CD14-positive monocyte (primary cell): ENCODE results near the gene CADM4. TPM values are rescaled to one million over a fixed set of nuclear protein-coding genes. Genes with fewer than 3 reads are reported as not detected.
A peak's percentile ranks its signal among the peaks of the same experiment; 100 is the strongest.
"Not testable (repeated sequence)": the region's sequence is repeated elsewhere in the genome, so short reads cannot be mapped to it uniquely, and the experiment has no call there.

Experiments
- DNase-seq, 3 donors: peaks; one replicate each; pipeline ENCODE4 v3.0.0-alpha.2; 2011 to 2022
- H2AFZ ChIP-seq: 2 replicates; pipeline ENCODE4 v1.6.0; 2012; ENCODE audit warnings: mild to moderate bottlenecking, low read depth, low read length, inconsistent platforms; ENCODE audit not compliant: insufficient read depth, poor library complexity, severe bottlenecking
- H3K27ac ChIP-seq, 2 donors: 1 replicate in 1 of 2; 2 replicates in 1 of 2; pipeline ENCODE4 v1.5.1; 2012 to 2013; ENCODE audit warnings: low read length in 2 of 2, control low read depth in 1 of 2, inconsistent platforms in 1 of 2, low read depth in 1 of 2, mild to moderate bottlenecking in 1 of 2
- H3K27me3 ChIP-seq, 2 donors: one replicate each; pipeline versions ENCODE4 v1.6.0 to v1.6.1; 2011 to 2013; ENCODE audit warnings: low read length in 2 of 2; ENCODE audit not compliant: control insufficient read depth in 2 of 2, insufficient read depth in 2 of 2
- H3K36me3 ChIP-seq, 2 donors: replicated peaks in 1 of 2; 1 replicate in 1 of 2; 2 replicates in 1 of 2; pipeline versions ENCODE4 v1.5.1 to v1.6.1; 2012 to 2013; ENCODE audit warnings: low read length in 2 of 2, control low read depth in 1 of 2, inconsistent platforms in 1 of 2, mild to moderate bottlenecking in 1 of 2; ENCODE audit not compliant: insufficient read depth in 2 of 2, control insufficient read depth in 1 of 2
- H3K4me1 ChIP-seq, 2 donors: 1 replicate in 1 of 2; 2 replicates in 1 of 2; pipeline versions ENCODE4 v1.5.1 to v1.6.1; 2012 to 2013; ENCODE audit warnings: low read length in 2 of 2, control low read depth in 1 of 2, inconsistent platforms in 1 of 2, mild to moderate bottlenecking in 1 of 2, moderate library complexity in 1 of 2; ENCODE audit not compliant: insufficient read depth in 2 of 2, control insufficient read depth in 1 of 2
- H3K4me2 ChIP-seq: replicated peaks from 2 replicates; pipeline ENCODE3; 2012; ENCODE audit warnings: low read length, moderate library complexity, mild to moderate bottlenecking; ENCODE audit not compliant: poor library complexity, severe bottlenecking; ENCODE audit errors: extremely low read depth
- H3K4me3 ChIP-seq, 3 experiments: fragments of 200-600 bp in 1 of 3; sonication (generic) in 1 of 3; replicated peaks in 1 of 3; 1 replicate in 2 of 3; 2 replicates in 1 of 3; pipeline ENCODE4 v1.5.1; 2011 to 2013; ENCODE audit warnings: low read length in 3 of 3, mild to moderate bottlenecking in 3 of 3, control low read depth in 2 of 3, low read depth in 2 of 3, inconsistent platforms in 1 of 3, moderate library complexity in 1 of 3
- H3K79me2 ChIP-seq: 2 replicates; pipeline ENCODE4 v1.6.0; 2012; ENCODE audit warnings: mild to moderate bottlenecking, control low read depth, inconsistent platforms, low read length, moderate library complexity; ENCODE audit not compliant: insufficient read depth
- H3K9ac ChIP-seq: 2 replicates; pipeline ENCODE4 v1.6.0; 2017; ENCODE audit warnings: low read length, mild to moderate bottlenecking; ENCODE audit not compliant: insufficient read depth, poor library complexity, severe bottlenecking
- H3K9me3 ChIP-seq, 2 donors: replicated peaks in 1 of 2; 1 replicate in 1 of 2; 2 replicates in 1 of 2; pipeline versions ENCODE4 v1.5.1 to v1.6.1; 2012 to 2013; ENCODE audit warnings: low read length in 2 of 2, control low read depth in 1 of 2; ENCODE audit not compliant: control insufficient read depth in 1 of 2, insufficient read depth in 1 of 2
- H4K20me1 ChIP-seq: 2 replicates; pipeline ENCODE4 v1.6.0; 2012; ENCODE audit warnings: mild to moderate bottlenecking, low read length, control low read depth, moderate library complexity; ENCODE audit not compliant: insufficient read depth
- H3K27ac Mint-ChIP-seq, 7 donors: one replicate each; pipeline ENCODE4 v1.8.0; 2020; ENCODE audit warnings: mild to moderate bottlenecking in 7 of 7, mixed read lengths in 7 of 7, moderate library complexity in 6 of 7, inconsistent platforms in 2 of 7
- H3K27me3 Mint-ChIP-seq, 3 donors: one replicate each; pipeline ENCODE4 v1.8.0; 2021 to 2022; ENCODE audit warnings: low read depth in 3 of 3, mild to moderate bottlenecking in 3 of 3, mixed read lengths in 3 of 3, moderate library complexity in 3 of 3, inconsistent platforms in 1 of 3
- H3K36me3 Mint-ChIP-seq, 2 donors: one replicate each; pipeline ENCODE4 v1.8.0; 2020; ENCODE audit warnings: mixed read lengths in 2 of 2, inconsistent platforms in 1 of 2, mild to moderate bottlenecking in 1 of 2
- H3K4me1 Mint-ChIP-seq: one replicate; pipeline ENCODE4 v1.8.0; 2020; ENCODE audit warnings: mild to moderate bottlenecking, mixed read lengths
- H3K4me3 Mint-ChIP-seq, 2 donors: one replicate each; pipeline ENCODE4 v1.8.0; 2020; ENCODE audit warnings: mild to moderate bottlenecking in 2 of 2, mixed read lengths in 2 of 2, moderate library complexity in 1 of 2
- H3K9me3 Mint-ChIP-seq, 7 donors: one replicate each; pipeline ENCODE4 v1.8.0; 2020 to 2022; ENCODE audit warnings: mixed read lengths in 7 of 7, mild to moderate bottlenecking in 6 of 7, moderate library complexity in 6 of 7, inconsistent platforms in 2 of 7
- CTCF ChIP-seq: fragments of 200-600 bp; IDR thresholded peaks from one replicate; pipeline ENCODE4 v1.8.0; 2022; ENCODE audit warnings: antibody characterized with exemption, mild to moderate bottlenecking
- WGBS: methylation state at CpG from one replicate; pipeline ENCODE4 v1.1.5; 2013; ENCODE audit warnings: missing lambda C conversion rate; ENCODE audit not compliant: insufficient coverage; 5-methylcytosine and 5-hydroxymethylcytosine counted together
- intact Hi-C, 2 donors: fragments of 100-400 bp; cut with micrococcal nuclease; formaldehyde crosslinking; loops; one replicate each; pipeline versions ENCODE4 v1.15.0 to v1.15.1; 2023
- polyA plus RNA-seq, 3 donors: library from polyadenylated mRNA; depleted of rRNA in 1 of 3; unstranded in 2 of 3; stranded (reverse) in 1 of 3; fragments of 300-500 nt in 2 of 3; fragments of >200 nt in 1 of 3; fragmentation: Illumina TruSeq in 2 of 3; gene quantifications; 1 replicate in 2 of 3; 2 replicates in 1 of 3; pipeline ENCODE4 v1.2.3, GENCODE V29; 2012 to 2021

The CADM4 gene
- polyA plus RNA-seq, 3 donors, result 0.10 to 0.91 (median 0.31) TPM

- intact Hi-C loops, result no loop called here
- peaks cover 6 to 11% of the 10 kb centered on the region in 2 donors for H3K4me1 ChIP-seq
- H3K79me2 ChIP-seq, result no peaks in the 10 kb centered on the region
- Mint-ChIP-seq H3K4me1 (peaks cover 9% of the 10 kb centered on the region), H3K27me3 (peaks cover 0 to 2% (median 0%) of the 10 kb centered on the region in 3 donors), H3K9me3 (peaks cover 0 to 2% (median 0%) of the 10 kb centered on the region in 7 donors), H3K4me3 (no peak overlapping the region), H3K27ac (peak overlapping the region in 1 of 7 donors; percentile 0), H3K36me3 (peaks cover 18 to 20% of the 10 kb centered on the region in 2 donors)
- TF ChIP-seq CTCF, result no peak
- no peaks in the 10 kb centered on the region for H4K20me1 ChIP-seq
- H3K9me3 ChIP-seq, result no peaks in the 10 kb centered on the region
- H3K36me3 ChIP-seq, result peaks cover under 1 to 14% of the 10 kb centered on the region in 2 donors
- WGBS, result 100% methylated on average over 5 of the region's 7 CpGs
- no peak overlapping the region for H3K27ac ChIP-seq
- peak overlapping the region in 1 of 3 experiments; percentile 69 for H3K4me3 ChIP-seq
- no peak for DNase-seq
- no peaks in the 10 kb centered on the region for H3K27me3 ChIP-seq
- no peak overlapping the region for H3K4me2 ChIP-seq
- H2AFZ ChIP-seq, result peak overlapping the region; percentile 83
- no peak overlapping the region for H3K9ac ChIP-seq
These were observed 33.0 kb downstream of the CADM4 start for GRCh38 chr19:43606569-43607229.

GRCh38 chr19:43605875-43606568 is 33.6 kb downstream of the CADM4 start:
- Histone ChIP-seq H3K4me3 (no peak overlapping the region), H3K27me3 (no peaks in the 10 kb centered on the region), H3K4me2 (no peak overlapping the region), H3K9ac (no peak overlapping the region), H3K79me2 (no peaks in the 10 kb centered on the region), H3K36me3 (peaks cover 7 to 21% of the 10 kb centered on the region in 2 donors), H4K20me1 (no peaks in the 10 kb centered on the region), H2AFZ (no peak overlapping the region), H3K27ac (no peak overlapping the region), H3K9me3 (no peaks in the 10 kb centered on the region), H3K4me1 (peaks cover 6 to 11% of the 10 kb centered on the region in 2 donors)
- Mint-ChIP-seq H3K27ac (no peak overlapping the region), H3K4me1 (peaks cover 9% of the 10 kb centered on the region), H3K4me3 (no peak overlapping the region), H3K9me3 (no peaks in the 10 kb centered on the region), H3K27me3 (peaks cover 0 to 2% (median 0%) of the 10 kb centered on the region in 3 donors), H3K36me3 (peaks cover 22 to 23% of the 10 kb centered on the region in 2 donors)
- intact Hi-C loops, result no loop called here
- WGBS, result 80% methylated on average over 3 of the region's 7 CpGs
- TF ChIP-seq CTCF, result no peak
- no peak for DNase-seq

GRCh38 chr19:43600326-43600725 is 39.3 kb downstream of the CADM4 start:
- H3K9ac ChIP-seq, H2AFZ ChIP-seq, H3K4me2 ChIP-seq, H3K9me3 Mint-ChIP-seq, H3K27me3 Mint-ChIP-seq, H3K27ac ChIP-seq, H3K4me3 ChIP-seq, DNase-seq, H3K27me3 ChIP-seq, H3K9me3 ChIP-seq, intact Hi-C loops, H3K4me3 Mint-ChIP-seq, H4K20me1 ChIP-seq: not testable (repeated sequence)
- WGBS, result 100% methylated on average over 2 of the region's 5 CpGs
- Mint-ChIP-seq H3K27ac (peak overlapping the region in 1 of 7 donors; percentile 19), H3K4me1 (peaks cover 20% of the 10 kb centered on the region), H3K36me3 (peaks cover 30 to 38% of the 10 kb centered on the region in 2 donors)
- peaks cover 27 to 50% of the 10 kb centered on the region in 2 donors for H3K36me3 ChIP-seq
- H3K4me1 ChIP-seq, result peaks cover 18% of the 10 kb centered on the region in 2 donors
- peaks cover 28% of the 10 kb centered on the region for H3K79me2 ChIP-seq
